ENCODE measurements around the gene GCSAM. TPM values are rescaled to one million over a fixed set of nuclear protein-coding genes. Genes with fewer than 3 reads are reported as not detected.

Gene GCSAM
- polyA plus RNA-seq, 1 of the 3 experiments (the other 2 are of a cell fraction) = not detected

- Histone ChIP-seq H3K9me2 (no peaks in the 10 kb centered on the region), H3K79me2 (ENCODE audit: insufficient read depth) (no peaks in the 10 kb centered on the region), H3K9me3 (no peaks in the 10 kb centered on the region), H4K20me1 (ENCODE audit: insufficient read depth) (no peaks in the 10 kb centered on the region), H3K36me3 (replicated peaks in 1 of 2; ENCODE audit: control insufficient read depth in 1 of 2, insufficient read depth in 2 of 2, low read length in 1 of 2) (peaks cover 0 to 4% of the 10 kb centered on the region in 2 experiments), H3K27me3 (ENCODE audit: insufficient read depth) (no peaks in the 10 kb centered on the region), H2AFZ (ENCODE audit: low read depth) (no peak overlapping the region), H3K27ac (ENCODE audit: low read depth in 2 of 2, low read length in 1 of 2) (no peak overlapping the region), H3F3A (replicated peaks; ENCODE audit: insufficient read depth) (no peaks in the 10 kb centered on the region), H3K9ac (no peak overlapping the region), H3K4me1 (ENCODE audit: control insufficient read depth in 1 of 2, insufficient read depth in 2 of 2, low read depth in 1 of 2, low read length in 1 of 2) (peaks cover 0 to 4% of the 10 kb centered on the region in 2 experiments; a peak in 2 of 4 replicates), H3K4me2 (no peak overlapping the region), H3K4me3 (ENCODE audit: low read depth in 2 of 2, low read length in 1 of 2) (no peak overlapping the region)
- WGBS (ENCODE audit: low lambda C conversion rate) = 83% methylated on average over 3 of the region's 3 CpGs
- POLR2A ChIA-PET = no interaction called here
- CTCF ChIA-PET = interaction anchor here (1.5 to 1.9 kb wide), 2 partner anchors 20 to 162 kb away, joined by 3 to 7 read pairs; partner anchors contain the start of gene SLC9C1
- no peak for TF ChIP-seq USF1 (IDR thresholded peaks at IDR 0.05; ENCODE audit: borderline replicate concordance, low read depth)
- TF ChIP-seq RCOR1 (IDR thresholded peaks at IDR 0.05; ENCODE audit: low read length) = no peak
- TF ChIP-seq RXRA (IDR thresholded peaks at IDR 0.05; ENCODE audit: borderline replicate concordance, low read depth) = no peak
- TF ChIP-seq ELF1 (IDR thresholded peaks at IDR 0.05) = no peak
- no peak for DNase-seq
These were observed 960 bp downstream of the GCSAM start for GRCh38 chr3:112132088-112132487.

- no peak overlapping the region for H2AFZ ChIP-seq (ENCODE audit: low read depth)
- CTCF ChIA-PET = interaction anchor here (0.8 to 1.9 kb wide), 2 partner anchors 9 to 19 kb away, joined by 3 to 7 read pairs; no protein-coding TSS in a partner anchor
These were observed 1.9 kb downstream of the GCSAM start for GRCh38 chr3:112131111-112131510.

More at GRCh38 chr3:112131111-112131510, 1.9 kb downstream of the GCSAM start:
- no peak overlapping the region for H3K27ac ChIP-seq (ENCODE audit: low read depth in 2 of 2, low read length in 1 of 2)
- POLR2A ChIA-PET = no interaction called here
- H3K4me3 ChIP-seq (ENCODE audit: low read depth in 2 of 2, low read length in 1 of 2) = no peak overlapping the region
- no peaks in the 10 kb centered on the region for H3K79me2 ChIP-seq (ENCODE audit: insufficient read depth)
- TF ChIP-seq SIN3A (IDR thresholded peaks at IDR 0.05; ENCODE audit: borderline replicate concordance, low read depth, low read length) (no peak), ZBTB33 (IDR thresholded peaks at IDR 0.05; ENCODE audit: borderline replicate concordance, low read depth) (no peak), TAF1 (IDR thresholded peaks at IDR 0.05; ENCODE audit: borderline replicate concordance, low read depth, low read length) (no peak), PBX3 (IDR thresholded peaks at IDR 0.05) (no peak), EZH2phosphoT487 (IDR thresholded peaks at IDR 0.05; ENCODE audit: borderline replicate concordance, low read depth) (no peak), TCF12 (IDR thresholded peaks at IDR 0.05) (no peak), CHD2 (IDR thresholded peaks at IDR 0.05; ENCODE audit: low read length, partially characterized antibody) (no peak), MAX (IDR thresholded peaks at IDR 0.05; ENCODE audit: low read depth) (no peak), EP300 (IDR thresholded peaks at IDR 0.05; ENCODE audit: borderline replicate concordance in 1 of 2, low read depth in 1 of 2, low read length in 1 of 2) (no peak), RFX5 (IDR thresholded peaks at IDR 0.05; ENCODE audit: low read length) (no peak), MXI1 (IDR thresholded peaks at IDR 0.05; ENCODE audit: low read depth, low read length) (no peak), FOXM1 (IDR thresholded peaks at IDR 0.05; ENCODE audit: low read depth) (no peak), YY1 (IDR thresholded peaks at IDR 0.05; ENCODE audit: low read depth) (no peak), SMC3 (IDR thresholded peaks at IDR 0.05; ENCODE audit: low read depth, low read length) (no peak), RXRA (IDR thresholded peaks at IDR 0.05; ENCODE audit: borderline replicate concordance, low read depth) (no peak), USF1 (IDR thresholded peaks at IDR 0.05; ENCODE audit: borderline replicate concordance, low read depth) (no peak), GATA2 (CRISPR knock-in tag; IDR thresholded peaks at IDR 0.05) (no peak), ELF1 (IDR thresholded peaks at IDR 0.05) (no peak), IRF3 (IDR thresholded peaks at IDR 0.05; ENCODE audit: low read depth, low read length) (no peak), NFIC (IDR thresholded peaks at IDR 0.05; ENCODE audit: borderline replicate concordance) (no peak)
- no peaks in the 10 kb centered on the region for H3K27me3 ChIP-seq (ENCODE audit: insufficient read depth)
- H3F3A ChIP-seq (replicated peaks; ENCODE audit: insufficient read depth) = no peaks in the 10 kb centered on the region
- H3K9ac ChIP-seq = no peak overlapping the region
- peaks cover 0 to 4% of the 10 kb centered on the region in 2 experiments; a peak in 2 of 4 replicates for H3K4me1 ChIP-seq (ENCODE audit: control insufficient read depth in 1 of 2, insufficient read depth in 2 of 2, low read depth in 1 of 2, low read length in 1 of 2)
- 76% methylated on average over 3 of the region's 3 CpGs for whole genome bisulfite sequencing (ENCODE audit: low lambda C conversion rate)
- no peaks in the 10 kb centered on the region for H3K9me2 ChIP-seq
- H3K4me2 ChIP-seq = no peak overlapping the region
- DNase-seq = no peak
- peaks cover 0 to 4% of the 10 kb centered on the region in 2 experiments for H3K36me3 ChIP-seq (replicated peaks in 1 of 2; ENCODE audit: control insufficient read depth in 1 of 2, insufficient read depth in 2 of 2, low read length in 1 of 2)
- H3K9me3 ChIP-seq = no peaks in the 10 kb centered on the region
- H4K20me1 ChIP-seq (ENCODE audit: insufficient read depth) = no peaks in the 10 kb centered on the region

All from SK-N-SH (cell line).